Mucosa of rectum (tissue), 2 donors: ENCODE measurements around the gene TAF3.

ENCODE experiments used
- H3K27ac ChIP-seq, 2 donors: one replicate each; pipeline ENCODE4 v1.7.0; 2013; ENCODE audit warnings: inconsistent platforms in 2 of 2, low read depth in 2 of 2, low read length in 2 of 2
- H3K27me3 ChIP-seq, 2 donors: one replicate each; pipeline ENCODE4 v1.7.0; 2013; ENCODE audit warnings: low read length in 2 of 2; ENCODE audit not compliant: control insufficient read depth in 2 of 2, insufficient read depth in 2 of 2
- H3K36me3 ChIP-seq, 2 donors: one replicate each; pipeline ENCODE4 v1.7.0; 2013; ENCODE audit warnings: low read length in 2 of 2; ENCODE audit not compliant: control insufficient read depth in 2 of 2, insufficient read depth in 2 of 2
- H3K4me1 ChIP-seq, 2 donors: one replicate each; pipeline ENCODE4 v1.7.0; 2013; ENCODE audit warnings: low read length in 2 of 2, mild to moderate bottlenecking in 1 of 2; ENCODE audit not compliant: control insufficient read depth in 2 of 2, insufficient read depth in 2 of 2
- H3K4me3 ChIP-seq, 2 donors: one replicate each; pipeline ENCODE4 v1.7.0; 2013; ENCODE audit warnings: low read length in 2 of 2
- H3K9ac ChIP-seq, 2 donors: one replicate each; pipeline ENCODE4 v1.7.0; 2013; ENCODE audit warnings: low read length in 2 of 2, low read depth in 1 of 2, mild to moderate bottlenecking in 1 of 2
- H3K9me3 ChIP-seq, 2 donors: one replicate each; pipeline ENCODE4 v1.7.0; 2013; ENCODE audit warnings: low read length in 2 of 2; ENCODE audit not compliant: control insufficient read depth in 2 of 2
- donor health status: healthy.
- donor health status: Normal muscosa, but diverticular disease.

Gene TAF3

GRCh38 chr10:8041284-8041991, 223.1 kb downstream of the TAF3 start:
- H3K27ac ChIP-seq, result no peak overlapping the region
- H3K9ac ChIP-seq, result no peak overlapping the region
- H3K27me3 ChIP-seq, result peaks cover 82 to 90% of the 10 kb centered on the region in 2 donors
- no peaks in the 10 kb centered on the region for H3K4me1 ChIP-seq
- no peaks in the 10 kb centered on the region for H3K36me3 ChIP-seq
- no peak overlapping the region for H3K4me3 ChIP-seq
- peaks cover 0 to 4% of the 10 kb centered on the region in 2 donors for H3K9me3 ChIP-seq

- Histone ChIP-seq H3K36me3 (no peaks in the 10 kb centered on the region), H3K9me3 (peaks cover 0 to 4% of the 10 kb centered on the region in 2 donors), H3K9ac (no peak overlapping the region), H3K27me3 (peaks cover 83 to 90% of the 10 kb centered on the region in 2 donors), H3K4me3 (no peak overlapping the region), H3K27ac (no peak overlapping the region), H3K4me1 (no peaks in the 10 kb centered on the region)
These were observed 223.9 kb downstream of the TAF3 start for GRCh38 chr10:8041992-8042720.

- Histone ChIP-seq H3K36me3 (no peaks in the 10 kb centered on the region), H3K4me1 (no peaks in the 10 kb centered on the region), H3K4me3 (no peak overlapping the region), H3K9me3 (peaks cover 0 to 4% of the 10 kb centered on the region in 2 donors), H3K27ac (no peak overlapping the region), H3K27me3 (peaks cover 86 to 92% of the 10 kb centered on the region in 2 donors), H3K9ac (no peak overlapping the region)
These were observed 224.6 kb downstream of the TAF3 start for GRCh38 chr10:8042721-8043568.

- no peak overlapping the region for H3K27ac ChIP-seq
- peaks cover 0 to 4% of the 10 kb centered on the region in 2 donors for H3K9me3 ChIP-seq
- H3K4me3 ChIP-seq, result no peak overlapping the region
- H3K36me3 ChIP-seq, result no peaks in the 10 kb centered on the region
- H3K4me1 ChIP-seq, result no peaks in the 10 kb centered on the region
- H3K9ac ChIP-seq, result no peak overlapping the region
- peaks cover 85 to 91% of the 10 kb centered on the region in 2 donors for H3K27me3 ChIP-seq
These were observed 225.4 kb downstream of the TAF3 start for GRCh38 chr10:8043569-8044306.

- H3K9ac ChIP-seq, result no peak overlapping the region
- no peaks in the 10 kb centered on the region for H3K9me3 ChIP-seq
- H3K27me3 ChIP-seq, result peaks cover 86 to 89% of the 10 kb centered on the region in 2 donors
- H3K4me3 ChIP-seq, result no peak overlapping the region
- no peaks in the 10 kb centered on the region for H3K36me3 ChIP-seq
- no peak overlapping the region for H3K27ac ChIP-seq
- peaks cover 0 to 2% of the 10 kb centered on the region in 2 donors for H3K4me1 ChIP-seq
These were observed 226.1 kb downstream of the TAF3 start for GRCh38 chr10:8044331-8044907.

- Histone ChIP-seq H3K4me3 (peak overlapping the region in 1 of 2 donors; percentile 56), H3K9ac (no peak overlapping the region), H3K9me3 (no peaks in the 10 kb centered on the region), H3K36me3 (no peaks in the 10 kb centered on the region), H3K27me3 (peaks cover 88 to 90% of the 10 kb centered on the region in 2 donors), H3K4me1 (peaks cover 0 to 2% of the 10 kb centered on the region in 2 donors), H3K27ac (no peak overlapping the region)
These were observed 226.8 kb downstream of the TAF3 start for GRCh38 chr10:8044908-8045725.

GRCh38 chr10:8045726-8046494, 227.6 kb downstream of the TAF3 start:
- H3K4me1 ChIP-seq, result peaks cover 0 to 4% of the 10 kb centered on the region in 2 donors
- H3K36me3 ChIP-seq, result no peaks in the 10 kb centered on the region
- no peak overlapping the region for H3K27ac ChIP-seq
- H3K4me3 ChIP-seq, result no peak overlapping the region
- H3K27me3 ChIP-seq, result peaks cover 82 to 90% of the 10 kb centered on the region in 2 donors
- no peak overlapping the region for H3K9ac ChIP-seq
- no peaks in the 10 kb centered on the region for H3K9me3 ChIP-seq

- peaks cover 0 to 6% of the 10 kb centered on the region in 2 donors for H3K4me1 ChIP-seq
These were observed 229.4 kb downstream of the TAF3 start for GRCh38 chr10:8047452-8048280.

More at GRCh38 chr10:8047452-8048280, 229.4 kb downstream of the TAF3 start:
- Histone ChIP-seq H3K9ac (no peak overlapping the region), H3K36me3 (no peaks in the 10 kb centered on the region), H3K27ac (no peak overlapping the region), H3K4me3 (no peak overlapping the region), H3K27me3 (peaks cover 77 to 87% of the 10 kb centered on the region in 2 donors), H3K9me3 (no peaks in the 10 kb centered on the region)
